SKM-1 (cell line): ENCODE results near the gene SFSWAP.
"Not testable (repeated sequence)": the region's sequence is repeated elsewhere in the genome, so short reads cannot be mapped to it uniquely, and the experiment has no call there.

Experiments used
- DNase-seq: peaks from one replicate; lab custom pipeline; 2025; ENCODE audit not compliant: unreplicated experiment; lab: John Stamatoyannopoulos, UW

SFSWAP gene

GRCh38 chr12:131808744-131809371 is 98.0 kb downstream of the SFSWAP start:
- no peak for DNase-seq

GRCh38 chr12:131809476-131810254 is 98.8 kb downstream of the SFSWAP start:
- DNase-seq, result not testable (repeated sequence)

- no peak for DNase-seq
Measured at GRCh38 chr12:131810726-131811125, 99.8 kb downstream of the SFSWAP start.

- no peak for DNase-seq
Measured at GRCh38 chr12:131815131-131815530, 104.2 kb downstream of the SFSWAP start.

GRCh38 chr12:131816495-131816894 is 105.6 kb downstream of the SFSWAP start:
- DNase-seq, result no peak

- no peak for DNase-seq
Measured at GRCh38 chr12:131817241-131817640, 106.4 kb downstream of the SFSWAP start.

GRCh38 chr12:131818821-131819585 is 108.1 kb downstream of the SFSWAP start:
- peak; percentile 73 for DNase-seq

GRCh38 chr12:131824450-131824849 is 113.6 kb downstream of the SFSWAP start:
- no peak for DNase-seq

GRCh38 chr12:131825146-131825892 is 114.4 kb downstream of the SFSWAP start:
- no peak for DNase-seq

- DNase-seq, result no peak
Measured at GRCh38 chr12:131826097-131826928, 115.4 kb downstream of the SFSWAP start.

- DNase-seq, result no peak
Measured at GRCh38 chr12:131827961-131828534, 117.2 kb downstream of the SFSWAP start, which contains the start of gene MMP17. MMP17 (plus strand) TSS chr12:131828393; CDS start chr12:131828495, 102 bp downstream.

- no peak for DNase-seq
Measured at GRCh38 chr12:131828671-131829355, 117.9 kb downstream of the SFSWAP start.

GRCh38 chr12:131829356-131829747 is 118.5 kb downstream of the SFSWAP start:
- DNase-seq, result no peak

GRCh38 chr12:131829791-131830334 is 119.0 kb downstream of the SFSWAP start:
- no peak for DNase-seq

GRCh38 chr12:131830335-131830913 is 119.5 kb downstream of the SFSWAP start:
- no peak for DNase-seq

- no peak for DNase-seq
Measured at GRCh38 chr12:131830914-131831571, 120.2 kb downstream of the SFSWAP start.

- no peak for DNase-seq
Measured at GRCh38 chr12:131831635-131832041, 120.7 kb downstream of the SFSWAP start.
